SKM-1 treated with dmso at 0.1 percent for 144 hours (cell line): ENCODE data around the gene FAM162A.
"Not testable (repeated sequence)": the region's sequence is repeated elsewhere in the genome, so short reads cannot be mapped to it uniquely, and the experiment has no call there.

Source experiments
- DNase-seq: peaks from one replicate; lab custom pipeline; 2025; ENCODE audit not compliant: unreplicated experiment; lab: John Stamatoyannopoulos, UW

Gene FAM162A

GRCh38 chr3:122383771-122384697 is at the start of gene FAM162A:
Gene FAM162A (plus strand): TSS chr3:122384182. CDS start chr3:122384266, 84 bp downstream.
- peak; percentile 94 for DNase-seq

DNA sequence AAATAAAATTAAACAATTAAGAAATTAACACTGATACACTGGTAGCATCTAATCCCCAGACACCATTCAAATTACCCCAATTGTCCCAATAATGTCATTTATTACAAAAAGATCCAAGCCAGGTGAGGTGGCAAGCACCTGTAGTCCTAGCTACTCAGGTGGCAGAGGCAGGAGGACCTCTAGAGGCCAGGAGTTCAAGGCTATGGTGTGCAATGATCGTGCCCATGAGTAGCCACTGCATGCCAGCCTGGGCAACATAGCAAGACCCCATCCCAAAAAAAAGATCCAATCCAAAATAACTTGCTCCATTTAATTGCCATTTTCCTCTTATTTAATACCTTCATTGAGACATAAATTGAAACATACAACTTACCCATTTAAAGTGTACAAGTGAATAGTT is 41.2 kb upstream of the FAM162A start:
- no peak for DNase-seq

GRCh38 chr3:122343654-122344053 is 40.3 kb upstream of the FAM162A start:
- DNase-seq = no peak

GRCh38 chr3:122349171-122349570 is 34.8 kb upstream of the FAM162A start:
- DNase-seq = no peak

DNA sequence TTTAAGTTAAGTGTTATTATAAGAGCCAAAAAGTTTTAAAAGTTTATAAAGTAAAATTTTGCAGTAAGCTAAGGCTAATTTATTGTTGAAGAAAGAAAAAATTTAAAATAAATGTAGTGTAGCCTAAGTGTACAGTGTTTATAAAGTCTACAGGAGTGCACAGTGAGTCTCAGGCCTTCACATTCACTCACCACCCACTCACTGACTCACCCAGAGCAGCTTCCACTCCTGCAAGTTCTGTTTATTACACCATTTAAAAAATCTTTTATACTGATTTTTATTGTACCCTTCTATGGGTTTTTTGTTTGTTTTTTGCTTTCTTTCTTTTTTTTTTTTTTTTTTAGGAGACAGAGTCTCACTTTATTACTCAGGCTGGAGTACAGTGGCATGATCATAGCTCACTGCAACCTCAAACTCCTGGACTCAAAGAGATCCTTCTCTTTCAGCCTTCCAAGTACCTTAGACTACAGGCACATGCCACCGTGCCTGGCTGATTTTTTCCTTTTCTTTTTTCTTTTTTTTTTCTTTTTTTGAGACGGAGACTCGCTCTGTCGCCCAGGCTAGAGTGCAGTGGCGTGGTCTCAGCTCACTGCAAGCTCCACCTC is 33.1 kb upstream of the FAM162A start:
- DNase-seq = no peak

- DNase-seq = no peak
These were observed 32.4 kb upstream of the FAM162A start for GRCh38 chr3:122351612-122352011.

- no peak for DNase-seq
These were observed 30.8 kb upstream of the FAM162A start for GRCh38 chr3:122353215-122353614.

- DNase-seq = peak; percentile 10
These were observed 30.0 kb upstream of the FAM162A start for GRCh38 chr3:122353893-122354401.

DNA sequence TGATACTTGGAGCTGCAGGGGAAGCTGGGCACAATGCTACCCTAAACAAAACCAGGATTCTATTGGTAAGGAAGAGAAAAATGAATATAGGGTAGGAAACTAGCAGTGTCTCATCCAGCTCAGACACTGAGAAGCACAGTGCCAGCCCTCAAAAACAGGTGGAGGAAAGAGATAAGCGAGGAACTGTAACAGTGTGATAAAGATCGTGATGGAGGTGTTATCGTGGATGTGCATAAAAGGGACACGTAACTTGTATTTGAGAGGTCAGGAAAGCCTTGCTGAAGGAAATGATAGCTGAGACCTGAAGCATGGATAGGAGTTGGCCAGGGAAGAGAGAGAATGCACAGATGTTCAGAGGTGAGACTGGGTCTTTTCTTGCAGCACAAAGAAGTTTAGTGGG is 28.4 kb upstream of the FAM162A start:
- no peak for DNase-seq

- no peak for DNase-seq
These were observed 27.6 kb upstream of the FAM162A start for GRCh38 chr3:122356402-122356801.

DNA sequence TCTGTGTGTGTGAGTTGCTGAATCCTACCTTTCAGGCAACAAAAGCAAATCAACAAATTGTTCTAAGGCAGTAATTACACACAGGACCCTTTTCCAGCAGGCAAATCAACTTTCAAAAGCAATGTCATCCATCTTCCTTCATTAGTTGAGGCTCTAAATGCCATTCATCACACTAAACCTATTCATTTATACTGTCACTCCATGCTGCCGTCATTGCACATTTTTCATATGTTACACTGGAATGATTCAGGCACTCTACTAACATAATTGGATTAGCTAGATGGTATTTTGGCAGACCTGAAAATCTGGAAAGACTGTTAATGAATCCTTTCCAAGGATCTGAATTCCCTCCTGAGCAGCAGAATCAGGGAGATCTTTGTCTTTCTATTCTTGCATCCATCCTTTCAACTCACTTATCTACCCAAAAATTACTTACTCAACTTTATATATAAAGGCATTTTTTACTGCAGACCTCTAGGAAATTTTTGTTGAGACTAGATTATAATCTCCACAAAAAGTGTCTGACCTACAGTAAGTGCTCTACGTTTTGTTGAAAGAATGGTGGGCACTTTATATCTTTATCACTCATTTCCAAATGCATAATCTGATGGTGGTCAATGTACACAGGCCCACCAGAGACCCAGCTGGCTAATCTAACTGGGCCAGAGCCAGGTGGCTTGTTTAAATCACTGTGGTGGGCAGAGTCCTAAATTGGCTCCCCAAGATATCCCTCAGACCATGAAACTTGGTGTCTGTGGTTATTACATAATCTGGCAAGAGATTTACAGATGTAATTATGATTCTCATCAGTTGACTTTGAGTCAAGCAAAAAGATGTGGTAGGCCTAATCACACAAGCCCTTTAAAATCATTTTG is 25.9 kb upstream of the FAM162A start:
- no peak for DNase-seq

DNA sequence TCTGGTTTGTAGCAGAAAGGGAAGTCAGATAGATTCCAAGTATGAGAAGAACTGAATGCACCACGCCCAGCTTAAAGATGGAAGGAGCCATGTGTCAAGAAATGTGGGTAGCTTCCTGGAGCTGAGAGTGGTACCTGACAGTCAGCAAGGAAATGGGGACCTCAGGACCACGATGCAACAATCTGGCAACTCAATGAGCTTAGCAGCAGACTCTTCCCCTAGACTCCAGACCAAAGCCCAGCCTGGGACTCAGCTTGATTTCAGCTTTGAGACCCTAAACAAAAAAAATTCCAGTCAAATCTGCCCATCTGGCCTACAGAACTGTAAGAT is 25.3 kb upstream of the FAM162A start:
- DNase-seq = no peak

DNA sequence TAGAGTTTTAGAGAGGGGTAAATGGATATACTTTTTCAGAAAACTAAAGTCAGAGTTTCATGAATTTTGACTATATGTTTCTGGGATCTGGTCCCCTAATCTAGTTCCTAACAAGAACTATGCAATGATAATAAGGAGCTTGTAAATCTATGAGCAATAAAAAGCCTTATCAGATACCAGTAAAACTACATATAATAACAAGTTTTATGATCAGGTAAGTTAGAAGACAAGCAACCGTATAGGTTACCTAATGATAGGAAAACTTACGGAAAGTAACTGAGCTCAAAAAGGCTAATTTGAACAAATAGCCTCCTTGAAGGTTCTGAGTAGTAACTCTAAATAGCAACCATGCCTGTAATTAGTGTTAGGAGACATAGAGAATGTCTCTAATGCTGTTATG is 22.0 kb upstream of the FAM162A start:
- DNase-seq = no peak

GRCh38 chr3:122364490-122364889 is 19.5 kb upstream of the FAM162A start:
- DNase-seq = no peak

- DNase-seq = no peak
These were observed 18.9 kb upstream of the FAM162A start for GRCh38 chr3:122365073-122365472.

DNA sequence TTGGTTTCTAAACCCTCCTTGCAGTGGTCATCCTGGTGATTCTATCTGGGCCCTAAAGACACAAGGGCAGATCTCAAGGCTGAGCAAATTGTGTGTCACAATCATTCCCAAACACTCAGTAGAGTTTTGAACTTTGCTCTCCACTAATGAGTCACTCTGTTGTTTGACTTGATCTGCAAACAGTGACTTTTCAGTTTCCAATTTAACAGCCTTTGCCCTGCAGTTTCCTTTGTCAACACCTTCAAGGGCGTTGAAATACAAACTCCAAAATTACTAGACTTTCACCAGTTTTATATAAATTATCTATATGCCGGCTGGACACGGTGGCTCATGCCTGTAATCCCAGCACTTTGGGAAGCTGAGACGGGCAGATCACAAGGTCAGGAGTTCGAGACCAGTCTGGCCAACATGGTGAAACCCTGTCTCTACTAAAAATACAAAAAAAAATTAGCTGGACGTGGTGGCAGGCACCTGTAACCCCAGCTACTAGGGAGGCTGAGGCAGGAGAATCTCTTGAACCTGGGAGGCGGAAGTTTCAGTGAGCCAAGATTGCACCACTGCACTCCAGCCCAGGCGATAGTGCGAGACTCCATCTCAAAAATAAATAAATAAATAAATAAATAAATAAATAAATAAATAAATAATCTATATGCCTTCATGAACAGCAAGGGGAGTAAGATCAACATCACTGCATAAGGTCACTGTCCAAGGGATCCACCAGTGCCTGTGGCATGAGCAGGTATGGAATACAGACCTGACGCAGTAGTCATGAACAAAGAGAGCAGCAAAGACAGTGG is 18.2 kb upstream of the FAM162A start:
- not testable (repeated sequence) for DNase-seq

- DNase-seq = no peak
These were observed 17.6 kb upstream of the FAM162A start for GRCh38 chr3:122366379-122366749.

GRCh38 chr3:122374034-122374433 is 9.9 kb upstream of the FAM162A start:
- DNase-seq = no peak

DNA sequence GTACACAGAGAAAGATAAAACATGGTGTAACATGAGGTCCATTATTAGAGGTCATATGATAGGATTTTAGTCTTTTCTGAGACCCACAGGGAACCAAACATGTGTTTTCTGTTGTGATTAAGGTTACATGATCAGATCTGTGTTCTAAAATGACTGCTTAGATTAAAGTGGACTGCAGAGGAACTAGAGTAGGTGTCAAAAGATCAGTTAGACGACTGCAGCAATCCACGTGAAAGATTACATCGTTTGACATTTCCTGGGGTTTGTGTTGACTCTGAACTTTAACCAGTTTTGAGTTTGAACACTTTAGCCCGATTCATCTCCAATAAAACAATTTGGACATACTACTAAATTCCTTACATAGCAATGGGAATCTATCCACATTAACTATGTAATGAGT is 6.0 kb upstream of the FAM162A start:
- no peak for DNase-seq

DNA sequence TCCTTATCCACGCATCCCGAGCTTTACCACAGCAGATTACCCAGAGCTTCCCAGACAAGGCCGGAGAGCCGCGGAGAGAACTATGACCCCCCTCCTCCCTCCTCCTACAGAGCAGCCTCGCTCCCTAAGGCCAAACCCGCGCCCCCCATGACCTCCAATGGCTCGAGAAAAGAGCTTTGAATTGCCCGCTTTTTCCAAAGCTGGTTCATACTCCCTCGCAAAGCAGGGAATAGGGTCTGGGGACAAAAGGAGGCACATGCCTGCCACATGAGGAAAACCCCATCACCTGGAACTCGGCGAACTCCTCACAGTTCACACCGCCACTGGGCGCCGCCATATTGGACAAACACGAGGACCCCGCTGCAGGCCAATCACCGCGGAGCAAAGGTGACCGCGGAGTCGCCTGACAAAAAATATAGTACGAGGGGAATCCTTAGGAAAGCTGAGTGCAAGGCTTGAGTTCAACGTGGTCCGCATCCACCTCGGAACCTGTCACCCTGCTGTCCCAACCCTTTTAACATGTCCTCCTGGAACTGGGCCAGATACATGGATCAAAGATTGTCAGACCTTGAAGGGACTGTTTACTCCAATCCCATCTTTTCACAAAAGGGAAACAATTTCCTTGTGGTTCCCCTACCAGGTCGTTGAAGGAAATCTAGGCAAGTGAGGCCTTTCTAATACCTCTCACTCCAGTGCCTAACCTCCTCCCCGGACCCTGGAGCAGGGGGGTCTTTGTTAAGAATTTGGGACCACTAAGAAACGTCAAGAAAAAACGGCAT is 905 bp upstream of the FAM162A start, which contains the start of gene MIX23:
Gene MIX23 (minus strand): TSS at position 344 of the 779 bp plus-strand sequence. CDS start 7 bp downstream, at position 337.
- peak; percentile 85 for DNase-seq
